Liver (tissue), 9 donors: ENCODE data around the gene CDK1. TPM values are rescaled to one million over a fixed set of nuclear protein-coding genes. Genes with fewer than 3 reads are reported as not detected.

Source experiments
- DNase-seq: peaks from one replicate; pipeline ENCODE4 v3.0.0-alpha.2; 2017; ENCODE audit warnings: low spot score
- H3K27ac ChIP-seq, 2 donors: one replicate each; pipeline ENCODE4 v1.7.0; 2013; ENCODE audit warnings: inconsistent platforms in 2 of 2, low read length in 2 of 2, control low read depth in 1 of 2, low read depth in 1 of 2, mild to moderate bottlenecking in 1 of 2
- H3K27me3 ChIP-seq, 4 donors: one replicate each; pipeline versions ENCODE4 v1.6.1 to v1.7.0; 2013; ENCODE audit warnings: low read length in 3 of 4, inconsistent platforms in 1 of 4, mild to moderate bottlenecking in 1 of 4, moderate library complexity in 1 of 4; ENCODE audit not compliant: control insufficient read depth in 4 of 4, insufficient read depth in 4 of 4
- H3K36me3 ChIP-seq, 4 donors: one replicate each; pipeline versions ENCODE4 v1.6.1 to v1.7.0; 2013; ENCODE audit warnings: low read length in 3 of 4, mild to moderate bottlenecking in 3 of 4, low read depth in 1 of 4, moderate library complexity in 1 of 4; ENCODE audit not compliant: control insufficient read depth in 4 of 4, insufficient read depth in 3 of 4
- H3K4me1 ChIP-seq, 4 donors: one replicate each; pipeline versions ENCODE4 v1.6.1 to v1.7.0; 2013; ENCODE audit warnings: low read length in 3 of 4, mild to moderate bottlenecking in 3 of 4, moderate library complexity in 1 of 4; ENCODE audit not compliant: control insufficient read depth in 4 of 4, insufficient read depth in 4 of 4
- H3K4me3 ChIP-seq, 3 donors: one replicate each; pipeline versions ENCODE4 v1.6.1 to v1.7.0; 2013; ENCODE audit warnings: low read length in 3 of 3, control low read depth in 1 of 3, low read depth in 1 of 3, mild to moderate bottlenecking in 1 of 3
- H3K9ac ChIP-seq, 2 donors: one replicate each; pipeline ENCODE4 v1.7.0; 2013; ENCODE audit warnings: low read length in 2 of 2, mild to moderate bottlenecking in 2 of 2, moderate library complexity in 2 of 2, control low read depth in 1 of 2, low read depth in 1 of 2
- H3K9me3 ChIP-seq, 4 donors: one replicate each; pipeline versions ENCODE4 v1.6.1 to v1.7.0; 2013; ENCODE audit warnings: low read length in 3 of 4; ENCODE audit not compliant: control insufficient read depth in 4 of 4
- FOXA2 ChIP-seq: IDR thresholded peaks from 2 replicates; pipeline ENCODE4 v1.6.1; 2016; ENCODE audit warnings: antibody characterized with exemption
- GABPA ChIP-seq, 2 donors: IDR thresholded peaks in 1 of 2; conservative IDR thresholded peaks in 1 of 2; 2 replicates each; pipeline ENCODE4 v1.6.1; 2016; ENCODE audit warnings: antibody characterized with exemption in 2 of 2, mild to moderate bottlenecking in 1 of 2, moderate library complexity in 1 of 2
- HNF4G ChIP-seq: IDR thresholded peaks from 2 replicates; pipeline ENCODE4 v1.6.1; 2016; ENCODE audit warnings: antibody characterized with exemption
- JUND ChIP-seq, 2 donors: IDR thresholded peaks; 2 replicates each; pipeline ENCODE4 v1.6.1; 2016; ENCODE audit warnings: antibody characterized with exemption in 2 of 2
- NR2F2 ChIP-seq: IDR thresholded peaks from 2 replicates; pipeline ENCODE4 v1.6.1; 2016; ENCODE audit warnings: antibody characterized with exemption
- RXRA ChIP-seq, 2 donors: IDR thresholded peaks; 2 replicates each; pipeline ENCODE4 v1.6.1; 2017 to 2018; ENCODE audit warnings: antibody characterized with exemption in 2 of 2, mild to moderate bottlenecking in 1 of 2
- SP1 ChIP-seq: IDR thresholded peaks from 2 replicates; pipeline ENCODE4 v1.6.1; 2018; ENCODE audit warnings: antibody characterized with exemption, mild to moderate bottlenecking
- TAF1 ChIP-seq: conservative IDR thresholded peaks from 2 replicates; pipeline ENCODE4 v1.6.1; 2016; ENCODE audit warnings: antibody characterized with exemption, mild to moderate bottlenecking
- YY1 ChIP-seq: IDR thresholded peaks from 2 replicates; pipeline ENCODE4 v1.6.1; 2016; ENCODE audit warnings: antibody characterized with exemption, mild to moderate bottlenecking
- WGBS: extraction: QIAGEN DNeasy Blood & Tissue Kit; methylation state at CpG from one replicate; pipeline ENCODE4 v1.1.7; 2013; 5-methylcytosine and 5-hydroxymethylcytosine counted together
- polyA plus RNA-seq, 2 donors: library from polyadenylated mRNA; stranded (reverse) in 1 of 2; unstranded in 1 of 2; fragments of 200-250 nt in 1 of 2; fragments of >200 nt in 1 of 2; fragmentation: Nextera tagmentation in 1 of 2; extraction: Ambion mirVana in 1 of 2; gene quantifications; one replicate each; pipeline versions ENCODE4 v1.2.1 to v1.2.3, GENCODE V29; 2013 to 2015
- total RNA-seq, 2 donors: library from RNA; depleted of rRNA; stranded (reverse); fragments of >200 nt; gene quantifications; one replicate each; pipeline ENCODE4 v1.2.3, GENCODE V29; 2014
- TF ChIP-seq, protein P1 (sequence below): IDR thresholded peaks from 2 replicates; pipeline ENCODE4 v1.6.1; 2016; ENCODE audit warnings: antibody characterized with exemption
- TF ChIP-seq, protein P2 (sequence below): IDR thresholded peaks from 2 replicates; pipeline ENCODE4 v1.6.1; 2016; ENCODE audit warnings: antibody characterized with exemption, mild to moderate bottlenecking
- TF ChIP-seq, protein P3 (sequence below): IDR thresholded peaks from 2 replicates; pipeline ENCODE4 v1.6.1; 2016; ENCODE audit warnings: antibody characterized with exemption
- donor health status: healthy.
- donor health status: healthy.
- donor health status: healthy.
- donor health status: healthy.
- donor health status: healthy.

The CDK1 gene
- total and polyA plus RNA-seq, 4 donors, result 0.08 to 73.5 (median 2.6) TPM

DNA sequence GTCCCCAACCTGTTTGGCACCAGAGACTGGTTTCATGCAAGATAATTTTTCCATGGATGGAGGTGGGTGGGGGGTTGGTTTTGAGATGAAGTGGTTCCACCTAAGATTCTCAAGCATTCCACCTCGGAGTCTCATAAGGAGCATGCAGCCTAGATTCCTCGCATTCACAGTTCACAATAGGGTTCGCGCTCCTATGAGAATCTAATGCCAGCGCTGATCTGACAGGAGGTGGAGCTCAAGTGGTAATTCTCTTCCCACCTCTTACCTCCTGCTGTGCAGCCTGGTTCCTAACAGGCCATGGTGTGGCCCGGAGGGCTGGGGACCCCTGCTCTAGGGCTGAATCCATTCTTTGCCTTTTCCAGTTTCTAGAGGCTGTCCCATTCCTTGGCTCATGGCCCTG is 19.1 kb upstream of the CDK1 start:
- WGBS, result 62% methylated on average over 6 of the region's 6 CpGs
- Histone ChIP-seq H3K4me1 (no peaks in the 10 kb centered on the region), H3K4me3 (no peak overlapping the region), H3K27me3 (peaks cover 0 to 9% (median 0%) of the 10 kb centered on the region in 4 donors), H3K9ac (no peak overlapping the region), H3K9me3 (no peaks in the 10 kb centered on the region), H3K27ac (no peak overlapping the region), H3K36me3 (no peaks in the 10 kb centered on the region)
- TF ChIP-seq JUND (IDR thresholded peaks at IDR 0.05) (no peak), TAF1 (no peak), RXRA (IDR thresholded peaks at IDR 0.05) (no peak), YY1 (no peak), GABPA (IDR thresholded peaks at IDR 0.05 in 1 of 2, conservative IDR thresholded peaks at IDR 0.05 in 1 of 2) (no peak)
- TF ChIP-seq, protein P1, sequence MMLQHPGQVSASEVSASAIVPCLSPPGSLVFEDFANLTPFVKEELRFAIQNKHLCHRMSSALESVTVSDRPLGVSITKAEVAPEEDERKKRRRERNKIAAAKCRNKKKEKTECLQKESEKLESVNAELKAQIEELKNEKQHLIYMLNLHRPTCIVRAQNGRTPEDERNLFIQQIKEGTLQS, result no peak
- TF ChIP-seq, protein P2, sequence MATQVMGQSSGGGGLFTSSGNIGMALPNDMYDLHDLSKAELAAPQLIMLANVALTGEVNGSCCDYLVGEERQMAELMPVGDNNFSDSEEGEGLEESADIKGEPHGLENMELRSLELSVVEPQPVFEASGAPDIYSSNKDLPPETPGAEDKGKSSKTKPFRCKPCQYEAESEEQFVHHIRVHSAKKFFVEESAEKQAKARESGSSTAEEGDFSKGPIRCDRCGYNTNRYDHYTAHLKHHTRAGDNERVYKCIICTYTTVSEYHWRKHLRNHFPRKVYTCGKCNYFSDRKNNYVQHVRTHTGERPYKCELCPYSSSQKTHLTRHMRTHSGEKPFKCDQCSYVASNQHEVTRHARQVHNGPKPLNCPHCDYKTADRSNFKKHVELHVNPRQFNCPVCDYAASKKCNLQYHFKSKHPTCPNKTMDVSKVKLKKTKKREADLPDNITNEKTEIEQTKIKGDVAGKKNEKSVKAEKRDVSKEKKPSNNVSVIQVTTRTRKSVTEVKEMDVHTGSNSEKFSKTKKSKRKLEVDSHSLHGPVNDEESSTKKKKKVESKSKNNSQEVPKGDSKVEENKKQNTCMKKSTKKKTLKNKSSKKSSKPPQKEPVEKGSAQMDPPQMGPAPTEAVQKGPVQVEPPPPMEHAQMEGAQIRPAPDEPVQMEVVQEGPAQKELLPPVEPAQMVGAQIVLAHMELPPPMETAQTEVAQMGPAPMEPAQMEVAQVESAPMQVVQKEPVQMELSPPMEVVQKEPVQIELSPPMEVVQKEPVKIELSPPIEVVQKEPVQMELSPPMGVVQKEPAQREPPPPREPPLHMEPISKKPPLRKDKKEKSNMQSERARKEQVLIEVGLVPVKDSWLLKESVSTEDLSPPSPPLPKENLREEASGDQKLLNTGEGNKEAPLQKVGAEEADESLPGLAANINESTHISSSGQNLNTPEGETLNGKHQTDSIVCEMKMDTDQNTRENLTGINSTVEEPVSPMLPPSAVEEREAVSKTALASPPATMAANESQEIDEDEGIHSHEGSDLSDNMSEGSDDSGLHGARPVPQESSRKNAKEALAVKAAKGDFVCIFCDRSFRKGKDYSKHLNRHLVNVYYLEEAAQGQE, result no peak
- DNase-seq, result no peak

DNA sequence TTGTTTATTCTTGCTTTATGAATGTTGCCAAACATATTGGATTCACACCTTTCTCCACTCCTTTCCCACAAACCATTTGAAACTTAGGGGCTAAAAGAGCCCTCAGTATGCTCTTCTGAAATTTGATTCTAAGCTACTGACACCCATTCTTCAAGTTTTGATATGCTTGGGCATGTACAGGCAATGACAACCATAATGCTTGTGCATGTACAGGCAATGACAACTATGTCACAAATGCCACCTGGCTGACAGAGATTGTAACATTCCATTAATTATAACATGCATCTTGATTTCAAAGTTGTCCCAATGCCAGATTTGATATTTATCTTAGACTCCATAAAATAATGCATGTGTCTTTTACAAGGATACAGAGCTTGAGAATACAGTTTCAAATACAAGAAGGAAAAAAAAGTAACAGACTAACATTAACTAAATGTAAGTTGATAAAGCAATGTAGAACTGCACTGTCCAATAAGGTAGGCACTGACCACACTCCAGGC is 17.5 kb upstream of the CDK1 start:
- TF ChIP-seq RXRA (IDR thresholded peaks at IDR 0.05) (no peak), HNF4G (no peak), NR2F2 (no peak), YY1 (no peak), SP1 (no peak), GABPA (IDR thresholded peaks at IDR 0.05 in 1 of 2, conservative IDR thresholded peaks at IDR 0.05 in 1 of 2) (no peak)
- TF ChIP-seq, protein P3, sequence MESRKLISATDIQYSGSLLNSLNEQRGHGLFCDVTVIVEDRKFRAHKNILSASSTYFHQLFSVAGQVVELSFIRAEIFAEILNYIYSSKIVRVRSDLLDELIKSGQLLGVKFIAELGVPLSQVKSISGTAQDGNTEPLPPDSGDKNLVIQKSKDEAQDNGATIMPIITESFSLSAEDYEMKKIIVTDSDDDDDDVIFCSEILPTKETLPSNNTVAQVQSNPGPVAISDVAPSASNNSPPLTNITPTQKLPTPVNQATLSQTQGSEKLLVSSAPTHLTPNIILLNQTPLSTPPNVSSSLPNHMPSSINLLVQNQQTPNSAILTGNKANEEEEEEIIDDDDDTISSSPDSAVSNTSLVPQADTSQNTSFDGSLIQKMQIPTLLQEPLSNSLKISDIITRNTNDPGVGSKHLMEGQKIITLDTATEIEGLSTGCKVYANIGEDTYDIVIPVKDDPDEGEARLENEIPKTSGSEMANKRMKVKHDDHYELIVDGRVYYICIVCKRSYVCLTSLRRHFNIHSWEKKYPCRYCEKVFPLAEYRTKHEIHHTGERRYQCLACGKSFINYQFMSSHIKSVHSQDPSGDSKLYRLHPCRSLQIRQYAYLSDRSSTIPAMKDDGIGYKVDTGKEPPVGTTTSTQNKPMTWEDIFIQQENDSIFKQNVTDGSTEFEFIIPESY, result no peak
- no peak overlapping the region for H3K27ac ChIP-seq
- no peak overlapping the region for H3K4me3 ChIP-seq
- no peaks in the 10 kb centered on the region for H3K9me3 ChIP-seq
- no peaks in the 10 kb centered on the region for H3K4me1 ChIP-seq
- peaks cover 0 to 5% (median 0%) of the 10 kb centered on the region in 4 donors for H3K27me3 ChIP-seq
- no peak for DNase-seq
- no peaks in the 10 kb centered on the region for H3K36me3 ChIP-seq
- no peak overlapping the region for H3K9ac ChIP-seq

DNA sequence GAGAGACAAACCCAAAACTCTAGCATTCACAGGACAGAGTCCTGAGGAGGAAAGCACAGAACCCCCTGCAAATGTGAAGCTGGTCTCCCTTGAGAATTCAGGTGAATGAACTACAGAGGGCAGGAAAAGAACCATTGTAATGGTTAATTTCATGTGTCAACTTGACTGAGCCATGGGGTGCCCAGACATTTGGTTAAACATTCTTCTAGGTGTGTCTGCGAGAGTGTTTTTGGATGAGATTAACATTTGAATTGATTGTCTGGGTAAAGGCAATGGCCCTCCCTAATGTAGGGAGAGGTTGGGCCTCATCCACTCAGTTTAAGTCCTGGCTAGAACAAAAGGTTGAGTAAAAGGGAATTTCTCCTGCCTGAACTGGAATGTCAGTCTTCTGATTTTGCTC is 15.7 kb upstream of the CDK1 start:
- TF ChIP-seq JUND (IDR thresholded peaks at IDR 0.05) (no peak), FOXA2 (no peak), RXRA (IDR thresholded peaks at IDR 0.05) (no peak), SP1 (no peak)
- TF ChIP-seq, protein P3, result no peak
- TF ChIP-seq, protein P2, result no peak
- TF ChIP-seq, protein P1, result no peak
- Histone ChIP-seq H3K27ac (no peak overlapping the region), H3K9me3 (no peaks in the 10 kb centered on the region), H3K4me3 (no peak overlapping the region), H3K4me1 (no peaks in the 10 kb centered on the region), H3K36me3 (no peaks in the 10 kb centered on the region), H3K9ac (no peak overlapping the region), H3K27me3 (no peaks in the 10 kb centered on the region)
- DNase-seq, result no peak
- 85% methylated on average over 1 of the region's 1 CpG for WGBS
